Ascending aorta (tissue), 2 donors: ENCODE measurements around the gene SEMA6C. TPM values are rescaled to one million over a fixed set of nuclear protein-coding genes. Genes with fewer than 3 reads are reported as not detected.

Experiments used
- DNase-seq, 2 donors: peaks; one replicate each; pipeline ENCODE4 v3.0.0-alpha.2; 2019; ENCODE audit warnings: low spot score in 2 of 2
- H3K27ac ChIP-seq, 2 donors: fragments of 200-600 bp; sonication (generic); one replicate each; pipeline ENCODE4 v1.5.1; 2016 to 2017; ENCODE audit warnings: mild to moderate bottlenecking in 1 of 2
- H3K27me3 ChIP-seq: fragments of 200-600 bp; sonication (generic); one replicate; pipeline ENCODE4 v1.5.1; 2017
- H3K36me3 ChIP-seq, 2 donors: fragments of 200-600 bp; sonication (generic); one replicate each; pipeline ENCODE4 v1.5.1; 2016
- H3K4me1 ChIP-seq, 2 donors: fragments of 200-600 bp; sonication (generic); one replicate each; pipeline ENCODE4 v1.5.1; 2016 to 2017; ENCODE audit warnings: mild to moderate bottlenecking in 1 of 2
- H3K4me3 ChIP-seq, 2 donors: fragments of 200-600 bp; sonication (generic); one replicate each; pipeline ENCODE4 v1.5.1; 2016 to 2017; ENCODE audit warnings: mild to moderate bottlenecking in 1 of 2
- H3K9me3 ChIP-seq, 2 donors: fragments of 200-600 bp; sonication (generic); one replicate each; pipeline ENCODE4 v1.5.1; 2016
- intact Hi-C: fragments of 100-400 bp; cut with DNase I; formaldehyde crosslinking; loops from one replicate; pipeline ENCODE4 v1.15.1; 2023
- total RNA-seq: library from RNA; depleted of rRNA; stranded (reverse); fragments of >200 nt; gene quantifications from one replicate; pipeline ENCODE4 v1.1.0, GENCODE V29; 2016
- TF ChIP-seq, protein P1 (sequence below), 3 experiments: fragments of 200-600 bp in 2 of 3; fragments of 450-650 bp in 1 of 3; sonication (generic) in 2 of 3; IDR thresholded peaks; one replicate each; pipeline ENCODE4 v1.5.1; 2016 to 2019; ENCODE audit warnings: antibody characterized with exemption in 3 of 3, mild to moderate bottlenecking in 1 of 3, moderate library complexity in 1 of 3

SEMA6C gene
- total RNA-seq, 1 donor from 2014 or later = 31.8 TPM

DNA sequence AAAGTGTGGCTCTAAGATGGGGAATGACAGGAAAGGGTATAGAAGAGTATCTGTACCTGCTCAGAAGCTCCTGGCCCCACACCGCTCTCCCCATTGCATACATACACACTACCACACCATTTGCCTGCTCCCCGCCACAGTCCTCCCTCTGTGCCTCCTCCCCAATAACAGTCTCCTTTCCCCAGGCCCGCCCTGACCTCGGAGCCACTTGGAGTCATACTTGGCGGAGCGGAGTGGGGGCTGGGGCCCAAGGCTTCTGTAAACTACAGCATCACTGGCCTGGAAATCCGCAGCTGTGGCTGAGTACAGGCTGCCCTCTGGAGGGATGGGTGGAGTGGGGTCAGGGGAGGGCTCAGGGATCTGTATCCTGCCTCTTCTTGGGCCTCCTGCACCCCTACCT, 8.6 kb downstream of the SEMA6C start:
- H3K27me3 ChIP-seq = no peaks in the 10 kb centered on the region
- no peak overlapping the region for H3K4me3 ChIP-seq
- H3K4me1 ChIP-seq = no peaks in the 10 kb centered on the region
- TF ChIP-seq, protein P1, sequence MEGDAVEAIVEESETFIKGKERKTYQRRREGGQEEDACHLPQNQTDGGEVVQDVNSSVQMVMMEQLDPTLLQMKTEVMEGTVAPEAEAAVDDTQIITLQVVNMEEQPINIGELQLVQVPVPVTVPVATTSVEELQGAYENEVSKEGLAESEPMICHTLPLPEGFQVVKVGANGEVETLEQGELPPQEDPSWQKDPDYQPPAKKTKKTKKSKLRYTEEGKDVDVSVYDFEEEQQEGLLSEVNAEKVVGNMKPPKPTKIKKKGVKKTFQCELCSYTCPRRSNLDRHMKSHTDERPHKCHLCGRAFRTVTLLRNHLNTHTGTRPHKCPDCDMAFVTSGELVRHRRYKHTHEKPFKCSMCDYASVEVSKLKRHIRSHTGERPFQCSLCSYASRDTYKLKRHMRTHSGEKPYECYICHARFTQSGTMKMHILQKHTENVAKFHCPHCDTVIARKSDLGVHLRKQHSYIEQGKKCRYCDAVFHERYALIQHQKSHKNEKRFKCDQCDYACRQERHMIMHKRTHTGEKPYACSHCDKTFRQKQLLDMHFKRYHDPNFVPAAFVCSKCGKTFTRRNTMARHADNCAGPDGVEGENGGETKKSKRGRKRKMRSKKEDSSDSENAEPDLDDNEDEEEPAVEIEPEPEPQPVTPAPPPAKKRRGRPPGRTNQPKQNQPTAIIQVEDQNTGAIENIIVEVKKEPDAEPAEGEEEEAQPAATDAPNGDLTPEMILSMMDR (IDR thresholded peaks at IDR 0.05) = no peak
- intact Hi-C loops = no loop called here
- no peak overlapping the region for H3K27ac ChIP-seq
- peaks cover 4 to 7% of the 10 kb centered on the region in 2 donors for H3K36me3 ChIP-seq
- no peaks in the 10 kb centered on the region for H3K9me3 ChIP-seq
- DNase-seq = no peak

DNA sequence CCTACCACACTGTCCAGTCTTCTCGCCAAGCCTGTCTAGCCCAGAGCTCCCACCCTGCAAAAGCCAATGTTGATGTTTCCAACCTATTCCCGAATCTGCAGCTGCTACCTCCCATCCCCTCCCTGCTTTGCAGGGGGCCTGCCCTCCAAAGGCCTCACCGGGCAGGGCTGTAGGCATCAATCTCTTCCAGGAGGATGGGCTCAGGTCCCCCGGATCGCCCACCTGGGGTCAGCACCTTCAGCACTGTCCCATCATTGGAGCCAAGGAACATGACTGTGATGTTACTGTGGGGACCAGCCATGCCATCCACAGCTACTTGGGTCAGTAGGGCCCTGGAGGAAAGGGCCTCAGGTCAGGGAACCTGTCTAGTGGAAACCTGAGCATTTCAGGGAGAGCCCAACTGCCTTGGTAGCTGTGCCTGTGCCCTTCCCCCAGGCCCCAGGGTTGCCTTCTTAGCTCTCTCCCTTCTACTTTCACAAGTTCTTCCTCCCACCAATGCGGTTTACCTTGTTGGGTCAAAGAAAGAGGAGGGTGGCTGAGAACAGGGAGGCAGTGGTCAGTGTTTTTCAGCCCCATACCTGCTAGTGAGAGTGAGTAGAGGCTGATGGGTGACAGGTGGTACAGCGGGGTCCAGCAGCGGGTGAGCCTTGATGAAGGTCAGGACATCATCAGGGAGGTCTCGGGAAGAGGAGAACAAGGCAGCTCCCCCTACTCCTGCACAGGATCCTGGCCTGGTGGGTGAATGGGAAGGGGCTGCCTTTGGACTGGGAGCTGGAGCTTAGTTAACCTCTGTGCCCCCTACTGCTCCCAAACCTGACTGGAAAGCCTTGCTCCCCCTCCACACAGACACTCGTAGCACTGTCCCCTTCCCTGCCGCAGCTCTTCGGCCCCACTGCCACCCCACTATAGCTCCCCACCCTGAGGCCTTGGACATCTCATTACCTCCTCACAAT, 10.7 kb downstream of the SEMA6C start:
- peaks cover 4 to 7% of the 10 kb centered on the region in 2 donors for H3K36me3 ChIP-seq
- no peaks in the 10 kb centered on the region for H3K27me3 ChIP-seq
- intact Hi-C loops = no loop called here
- H3K9me3 ChIP-seq = no peaks in the 10 kb centered on the region
- TF ChIP-seq, protein P1 (IDR thresholded peaks at IDR 0.05) = no peak
- H3K4me3 ChIP-seq = no peak overlapping the region
- no peaks in the 10 kb centered on the region for H3K4me1 ChIP-seq
- H3K27ac ChIP-seq = no peak overlapping the region
- DNase-seq = no peak

DNA sequence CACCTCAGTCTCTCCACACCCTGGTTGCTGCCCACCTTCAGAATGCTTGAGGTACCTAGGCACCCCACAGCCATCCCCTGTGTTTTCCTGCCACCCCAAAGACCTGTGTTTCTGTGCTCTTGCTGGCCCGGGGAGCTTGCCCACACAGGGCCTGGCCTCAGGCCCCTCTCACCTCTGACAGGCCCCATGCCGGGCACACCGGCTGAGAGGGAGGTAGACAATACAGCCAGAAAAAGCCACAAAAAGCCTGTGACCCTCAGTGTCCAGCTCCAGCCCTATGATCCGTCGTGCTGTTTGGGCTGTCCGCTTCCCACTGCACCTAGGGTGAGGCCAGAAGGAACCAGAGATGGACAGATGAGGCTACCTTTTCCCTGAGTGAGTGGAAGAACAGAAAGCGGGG, 11.4 kb downstream of the SEMA6C start:
- peaks cover 4 to 7% of the 10 kb centered on the region in 2 donors for H3K36me3 ChIP-seq
- no peak for DNase-seq
- intact Hi-C loops = no loop called here

DNA sequence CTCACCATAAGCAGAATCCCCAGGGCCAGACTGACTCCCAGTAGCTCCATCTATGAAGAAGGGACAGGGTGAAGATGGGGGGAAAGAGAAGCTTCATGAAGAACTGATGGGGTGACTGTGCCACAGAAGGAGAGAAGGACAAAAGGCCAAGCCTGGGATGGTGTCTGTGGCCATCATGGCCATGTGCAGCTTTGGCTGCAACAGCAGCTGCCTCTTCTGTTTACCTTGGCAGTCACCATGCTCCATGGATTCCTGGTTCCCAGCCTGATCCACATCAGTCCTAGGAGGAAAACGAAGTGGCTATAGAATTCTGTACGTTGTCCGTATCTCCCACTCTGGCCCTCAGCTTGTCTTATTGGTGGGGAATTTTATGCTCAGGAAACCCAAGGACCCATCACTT, 12.0 kb downstream of the SEMA6C start:
- Histone ChIP-seq H3K36me3 (peaks cover 4 to 7% of the 10 kb centered on the region in 2 donors), H3K4me1 (no peaks in the 10 kb centered on the region), H3K27me3 (no peaks in the 10 kb centered on the region), H3K9me3 (no peaks in the 10 kb centered on the region), H3K4me3 (no peak overlapping the region), H3K27ac (no peak overlapping the region)
- no peak for DNase-seq
- TF ChIP-seq, protein P1 (IDR thresholded peaks at IDR 0.05) = no peak
- intact Hi-C loops = no loop called here

More for the DNA sequence above, 11.4 kb downstream of the SEMA6C start:
- H3K9me3 ChIP-seq = no peaks in the 10 kb centered on the region
- TF ChIP-seq, protein P1 (IDR thresholded peaks at IDR 0.05) = no peak
- no peaks in the 10 kb centered on the region for H3K4me1 ChIP-seq
- no peaks in the 10 kb centered on the region for H3K27me3 ChIP-seq
- no peak overlapping the region for H3K4me3 ChIP-seq
- H3K27ac ChIP-seq = no peak overlapping the region

DNA sequence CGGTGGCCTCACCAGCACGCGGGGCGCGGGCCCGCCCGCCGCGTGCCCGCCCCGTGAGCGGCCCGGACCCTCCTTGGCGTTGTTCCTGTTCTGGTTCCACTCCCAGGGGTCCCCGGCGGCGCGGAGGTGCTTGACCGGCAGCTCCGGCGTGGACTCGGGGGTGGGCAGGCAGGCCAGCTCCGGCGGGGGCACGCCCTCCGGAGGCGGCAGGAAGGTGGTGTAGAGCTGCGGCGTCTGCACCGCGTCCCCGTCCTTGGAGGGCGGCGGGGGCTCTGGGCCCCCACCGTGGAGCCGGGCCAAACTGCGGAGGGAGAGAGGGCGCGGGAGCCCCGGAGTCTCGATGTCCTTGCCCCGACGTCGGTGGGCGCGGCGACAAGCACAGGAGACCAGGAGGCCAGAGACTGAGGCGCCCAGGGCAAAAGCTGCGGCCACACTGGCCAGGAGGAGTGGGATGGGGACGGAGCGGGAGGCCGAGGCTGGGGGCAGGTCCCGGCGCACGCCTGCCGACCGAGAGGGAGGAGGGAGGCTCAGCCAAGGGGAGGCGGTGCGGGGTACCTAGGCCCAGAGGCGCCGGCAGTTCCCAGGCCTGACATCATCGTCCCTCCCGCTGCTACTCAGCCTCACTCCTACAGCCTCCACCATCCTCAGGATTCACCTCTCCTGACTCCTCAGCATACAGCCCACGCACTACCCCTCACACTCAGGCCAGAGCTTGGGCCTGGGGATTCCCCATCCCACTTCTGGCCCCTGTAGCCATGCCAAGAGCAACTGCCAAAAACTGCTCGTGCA, 13.2 kb downstream of the SEMA6C start:
- TF ChIP-seq, protein P1 (IDR thresholded peaks at IDR 0.05) = no peak
- intact Hi-C loops = no loop called here
- DNase-seq = no peak
- H3K4me3 ChIP-seq = no peak overlapping the region
- H3K4me1 ChIP-seq = no peaks in the 10 kb centered on the region
- H3K36me3 ChIP-seq = peaks cover 4 to 7% of the 10 kb centered on the region in 2 donors
- H3K9me3 ChIP-seq = no peaks in the 10 kb centered on the region
- no peaks in the 10 kb centered on the region for H3K27me3 ChIP-seq
- H3K27ac ChIP-seq = no peak overlapping the region
